Panc1 (cell line): ENCODE measurements around the gene KCNQ1. TPM values are rescaled to one million over a fixed set of nuclear protein-coding genes. Genes with fewer than 3 reads are reported as not detected.

ENCODE experiments used
- ATAC-seq: fragments of 200-7000 bp; cut with Tn5 transposase; 2 replicates; pipeline ENCODE4 v1.9.1; 2020; ENCODE audit warnings: mild to moderate bottlenecking, moderate library complexity
- BruUV-seq: library from RNA; stranded (reverse); fragments of 400-500 nt; replicated peaks from 2 replicates; lab custom pipeline; 2021; lab: Mats Ljungman, UMichigan
- CTCF ChIA-PET: fragments of 300-600 bp; sonication (Branson Sonifier 250); formaldehyde crosslinking; loops from one replicate; lab custom pipeline; 2022; ENCODE audit warnings: antibody characterized with exemption; lab: Charles Lee
- POLR2A ChIA-PET: fragments of 300-600 bp; sonication (Branson Sonifier 250); formaldehyde crosslinking; loops from one replicate; lab custom pipeline; 2022; ENCODE audit warnings: antibody characterized with exemption; lab: Charles Lee
- DNase-seq: peaks from one replicate; pipeline ENCODE4 v3.0.0-alpha.2; 2010; ENCODE audit warnings: low read depth, low spot score
- H3K27ac ChIP-seq: 2 replicates; pipeline ENCODE4 v1.5.1; 2011; ENCODE audit warnings: mild to moderate bottlenecking, low read length, inconsistent platforms
- H3K27me3 ChIP-seq: fragments of 200-500 bp; sonication (Bioruptor generic); 2 replicates; pipeline ENCODE4 v1.6.0; 2014; ENCODE audit warnings: low read length, inconsistent platforms; ENCODE audit not compliant: control insufficient read depth, insufficient read depth
- H3K36me3 ChIP-seq: fragments of 200-500 bp; sonication (Bioruptor generic); 2 replicates; pipeline ENCODE4 v1.5.1; 2014; ENCODE audit warnings: inconsistent platforms, mild to moderate bottlenecking, low read length, moderate library complexity; ENCODE audit not compliant: control insufficient read depth, insufficient read depth
- H3K4me1 ChIP-seq: 2 replicates; pipeline ENCODE4 v1.5.1; 2011; ENCODE audit warnings: inconsistent platforms, mild to moderate bottlenecking, low read length, moderate library complexity; ENCODE audit not compliant: control insufficient read depth, insufficient read depth
- H3K4me3 ChIP-seq, 2 experiments: 2 replicates each; pipeline ENCODE4 v1.5.1; 2011 to 2012; ENCODE audit warnings: low read depth in 2 of 2, low read length in 2 of 2, mild to moderate bottlenecking in 2 of 2, inconsistent platforms in 1 of 2, moderate library complexity in 1 of 2
- H3K9me3 ChIP-seq: fragments of 200-500 bp; sonication (Bioruptor generic); 2 replicates; pipeline ENCODE4 v1.5.1; 2014; ENCODE audit warnings: low read depth, mild to moderate bottlenecking, inconsistent platforms, low read length, moderate library complexity; ENCODE audit not compliant: control insufficient read depth, insufficient read depth
- CTCF ChIP-seq: fragments of 450-650 bp; IDR thresholded peaks from 2 replicates; pipeline ENCODE4 v1.5.1; 2017; ENCODE audit warnings: mild to moderate bottlenecking
- POLR2AphosphoS5 ChIP-seq: IDR thresholded peaks from 2 replicates; pipeline ENCODE4 v1.6.1; 2012; ENCODE audit warnings: mild to moderate bottlenecking, low read depth, low read length, moderate library complexity
- REST ChIP-seq, 2 experiments: IDR thresholded peaks; 2 replicates each; pipeline ENCODE4 v1.6.1; 2011 to 2012; ENCODE audit warnings: low read depth in 2 of 2, control low read depth in 1 of 2, low read length in 1 of 2, mild to moderate bottlenecking in 1 of 2, moderate library complexity in 1 of 2; ENCODE audit not compliant: insufficient read depth in 1 of 2
- SIN3A ChIP-seq: IDR thresholded peaks from 2 replicates; pipeline ENCODE4 v1.6.1; 2012; ENCODE audit warnings: low read depth, mild to moderate bottlenecking, low read length, moderate library complexity, borderline replicate concordance; ENCODE audit not compliant: insufficient read depth
- TCF7L2 ChIP-seq: IDR thresholded peaks from 2 replicates; pipeline ENCODE4 v1.6.1; 2011; ENCODE audit warnings: mild to moderate bottlenecking, low read depth, low read length, inconsistent platforms
- in situ Hi-C: cut with HindIII; loops from 2 replicates; pipeline ENCODE4 v1.10.0; 2016; ENCODE audit warnings: low sequenced_read_pairs, low pct_unique_long_range_greater_than_20kb
- intact Hi-C: fragments of 100-400 bp; cut with micrococcal nuclease; formaldehyde crosslinking; loops from one replicate; pipeline ENCODE4 v1.10.0; 2022; ENCODE audit not compliant: unreplicated experiment
- total RNA-seq: library from RNA; stranded (reverse); gene quantifications from one replicate; pipeline ENCODE4 v1.2.1, GENCODE V29; 2021; ENCODE audit not compliant: unreplicated experiment

The KCNQ1 gene
- total RNA-seq, 1 experiment from 2014 or later = 1.0 TPM

GRCh38 chr11:2896047-2896446 lies 451.2 kb downstream of the KCNQ1 start:
- ATAC-seq (no peak), DNase-seq (no peak)
- in situ Hi-C loops = no loop called here
- BruUV-seq = no TSS peak
- Histone ChIP-seq H3K27ac (no peak overlapping the region), H3K27me3 (no peaks in the 10 kb centered on the region), H3K4me3 (no peak overlapping the region), H3K36me3 (no peaks in the 10 kb centered on the region), H3K9me3 (no peaks in the 10 kb centered on the region), H3K4me1 (peaks cover 34% of the 10 kb centered on the region)
- intact Hi-C loops = no loop called here
- no peak for TF ChIP-seq TCF7L2
- no peak for TF ChIP-seq CTCF
- TF ChIP-seq SIN3A = no peak
- no peak for TF ChIP-seq POLR2AphosphoS5
- TF ChIP-seq REST (IDR thresholded peaks at IDR 0.05; ENCODE audit: insufficient read depth in 1 of 2, low read depth in 2 of 2, low read length in 1 of 2) = no peak
- POLR2A ChIA-PET = no interaction called here
- CTCF ChIA-PET = no interaction called here

- no peaks in the 10 kb centered on the region for H3K9me3 ChIP-seq
- POLR2A ChIA-PET = no interaction called here
- H3K4me3 ChIP-seq = no peak overlapping the region
- no peaks in the 10 kb centered on the region for H3K36me3 ChIP-seq
- in situ Hi-C loops = no loop called here
- CTCF ChIA-PET = no interaction called here
- H3K27ac ChIP-seq = no peak overlapping the region
- intact Hi-C loops = no loop called here
- ATAC-seq (no peak), DNase-seq (no peak)
- BruUV-seq = no TSS peak
- no peaks in the 10 kb centered on the region for H3K27me3 ChIP-seq
- H3K4me1 ChIP-seq = peaks cover 33% of the 10 kb centered on the region
- no peak for TF ChIP-seq REST (IDR thresholded peaks at IDR 0.05; ENCODE audit: insufficient read depth in 1 of 2, low read depth in 2 of 2, low read length in 1 of 2)
- TF ChIP-seq CTCF = no peak
- TF ChIP-seq SIN3A = no peak
- TF ChIP-seq TCF7L2 = no peak
- no peak for TF ChIP-seq POLR2AphosphoS5
Measured at GRCh38 chr11:2897048-2897447, 452.2 kb downstream of the KCNQ1 start.
